B cell (primary cell): ENCODE results near the gene MRPS25.

Experiments
- CTCF ChIP-seq: fragments of 200-600 bp; IDR thresholded peaks from one replicate; pipeline ENCODE4 v1.8.0; 2022; ENCODE audit warnings: antibody characterized with exemption, mild to moderate bottlenecking
- EZH2 ChIP-seq: IDR thresholded peaks from 2 replicates; pipeline ENCODE4 v1.6.1; 2012; ENCODE audit warnings: borderline replicate concordance, low read depth, mild to moderate bottlenecking, moderate library complexity, low read length; ENCODE audit not compliant: insufficient read depth, poor library complexity, severe bottlenecking

- TF ChIP-seq CTCF: no peak
- TF ChIP-seq EZH2: no peak
Observed at GRCh38 chr3:15110206-15110605, 45.1 kb upstream of the MRPS25 start.
